ENCODE results near the gene CDKN2AIP.
"Not testable (repeated sequence)": the region's sequence is repeated elsewhere in the genome, so short reads cannot be mapped to it uniquely, and the experiment has no call there.

DNA sequence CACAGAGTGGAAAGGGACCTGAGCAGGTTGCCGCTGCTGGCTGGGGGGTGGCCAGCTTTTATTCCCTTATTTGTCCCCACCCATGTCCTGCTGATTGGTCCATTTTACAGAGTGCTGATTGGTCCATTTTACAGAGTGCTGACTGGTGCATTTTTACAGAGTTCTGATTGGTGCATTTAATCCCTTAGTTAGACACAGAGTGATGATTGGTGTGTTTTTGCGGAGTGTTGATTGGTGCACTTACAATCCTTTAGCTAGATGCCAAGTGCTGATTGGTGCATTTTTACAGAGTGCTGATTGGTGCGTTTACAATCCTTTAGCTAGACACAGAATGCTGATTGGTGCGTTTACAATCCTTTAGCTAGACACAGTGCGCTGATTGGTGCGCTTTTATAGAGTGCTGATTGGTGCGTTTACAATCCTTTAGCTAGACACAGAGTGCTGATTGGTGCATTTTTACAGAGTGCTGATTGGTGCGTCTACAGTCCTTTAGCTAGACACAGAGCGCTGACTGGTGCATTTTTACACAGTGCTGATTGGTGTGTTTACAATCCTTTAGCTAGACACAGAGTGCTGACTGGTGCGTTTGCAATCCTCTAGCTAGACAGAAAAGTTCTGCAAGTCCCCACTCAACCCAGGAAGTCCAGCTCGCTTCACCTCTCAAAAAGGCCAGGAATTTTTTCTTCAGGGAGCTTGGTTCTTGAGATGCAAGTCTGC is 19.6 kb downstream of the CDKN2AIP start:
- TF ChIP-seq, protein P1, sequence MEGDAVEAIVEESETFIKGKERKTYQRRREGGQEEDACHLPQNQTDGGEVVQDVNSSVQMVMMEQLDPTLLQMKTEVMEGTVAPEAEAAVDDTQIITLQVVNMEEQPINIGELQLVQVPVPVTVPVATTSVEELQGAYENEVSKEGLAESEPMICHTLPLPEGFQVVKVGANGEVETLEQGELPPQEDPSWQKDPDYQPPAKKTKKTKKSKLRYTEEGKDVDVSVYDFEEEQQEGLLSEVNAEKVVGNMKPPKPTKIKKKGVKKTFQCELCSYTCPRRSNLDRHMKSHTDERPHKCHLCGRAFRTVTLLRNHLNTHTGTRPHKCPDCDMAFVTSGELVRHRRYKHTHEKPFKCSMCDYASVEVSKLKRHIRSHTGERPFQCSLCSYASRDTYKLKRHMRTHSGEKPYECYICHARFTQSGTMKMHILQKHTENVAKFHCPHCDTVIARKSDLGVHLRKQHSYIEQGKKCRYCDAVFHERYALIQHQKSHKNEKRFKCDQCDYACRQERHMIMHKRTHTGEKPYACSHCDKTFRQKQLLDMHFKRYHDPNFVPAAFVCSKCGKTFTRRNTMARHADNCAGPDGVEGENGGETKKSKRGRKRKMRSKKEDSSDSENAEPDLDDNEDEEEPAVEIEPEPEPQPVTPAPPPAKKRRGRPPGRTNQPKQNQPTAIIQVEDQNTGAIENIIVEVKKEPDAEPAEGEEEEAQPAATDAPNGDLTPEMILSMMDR (IDR thresholded peaks at IDR 0.05): not testable (repeated sequence)
- not testable (repeated sequence) for TF ChIP-seq POLR2A (IDR thresholded peaks at IDR 0.05; ENCODE audit: low read depth)
